Mucosa of stomach (tissue), 1 donor: ENCODE data around the gene MIOX.
"Not testable (repeated sequence)": the region's sequence is repeated elsewhere in the genome, so short reads cannot be mapped to it uniquely, and the experiment has no call there.

Source experiments
- H3K27me3 ChIP-seq: one replicate; pipeline ENCODE4 v1.7.0; 2013; ENCODE audit warnings: mild to moderate bottlenecking, low read length; ENCODE audit not compliant: control insufficient read depth, insufficient read depth
- H3K36me3 ChIP-seq: one replicate; pipeline ENCODE4 v1.7.0; 2013; ENCODE audit warnings: low read length; ENCODE audit not compliant: control insufficient read depth, insufficient read depth
- H3K4me1 ChIP-seq: one replicate; pipeline ENCODE4 v1.7.0; 2013; ENCODE audit warnings: mild to moderate bottlenecking, low read length; ENCODE audit not compliant: control insufficient read depth, insufficient read depth
- H3K4me3 ChIP-seq: one replicate; pipeline ENCODE4 v1.7.0; 2013; ENCODE audit warnings: low read length
- H3K9ac ChIP-seq: one replicate; pipeline ENCODE4 v1.7.0; 2013; ENCODE audit warnings: mild to moderate bottlenecking, low read length, moderate library complexity
- H3K9me3 ChIP-seq: one replicate; pipeline ENCODE4 v1.7.0; 2013; ENCODE audit warnings: mild to moderate bottlenecking, low read length, moderate library complexity; ENCODE audit not compliant: control insufficient read depth
- donor health status: Pancreatic carcinoma.

MIOX gene

DNA sequence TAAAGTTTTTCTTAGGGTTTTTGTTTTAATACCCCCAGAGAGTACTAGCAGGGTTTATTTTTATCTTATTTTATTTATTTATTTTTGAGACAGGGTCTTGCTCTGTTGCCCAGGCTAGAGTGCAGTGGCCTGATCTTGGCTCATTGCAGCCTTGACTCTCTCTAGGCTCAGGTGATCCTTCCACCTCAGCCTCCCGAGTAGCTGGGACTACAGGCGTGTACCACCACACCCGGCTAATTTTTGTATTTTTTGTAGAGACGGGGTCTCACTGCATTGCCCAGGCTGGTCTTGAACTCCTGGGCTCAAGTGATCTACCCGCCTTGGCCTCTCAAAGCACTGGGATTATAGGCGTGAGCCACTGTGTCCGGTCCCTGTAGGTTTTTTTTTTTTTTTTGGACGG is 33.5 kb downstream of the MIOX start:
- H3K9ac ChIP-seq, result not testable (repeated sequence)
- H3K36me3 ChIP-seq, result peaks cover 26% of the 10 kb centered on the region

DNA sequence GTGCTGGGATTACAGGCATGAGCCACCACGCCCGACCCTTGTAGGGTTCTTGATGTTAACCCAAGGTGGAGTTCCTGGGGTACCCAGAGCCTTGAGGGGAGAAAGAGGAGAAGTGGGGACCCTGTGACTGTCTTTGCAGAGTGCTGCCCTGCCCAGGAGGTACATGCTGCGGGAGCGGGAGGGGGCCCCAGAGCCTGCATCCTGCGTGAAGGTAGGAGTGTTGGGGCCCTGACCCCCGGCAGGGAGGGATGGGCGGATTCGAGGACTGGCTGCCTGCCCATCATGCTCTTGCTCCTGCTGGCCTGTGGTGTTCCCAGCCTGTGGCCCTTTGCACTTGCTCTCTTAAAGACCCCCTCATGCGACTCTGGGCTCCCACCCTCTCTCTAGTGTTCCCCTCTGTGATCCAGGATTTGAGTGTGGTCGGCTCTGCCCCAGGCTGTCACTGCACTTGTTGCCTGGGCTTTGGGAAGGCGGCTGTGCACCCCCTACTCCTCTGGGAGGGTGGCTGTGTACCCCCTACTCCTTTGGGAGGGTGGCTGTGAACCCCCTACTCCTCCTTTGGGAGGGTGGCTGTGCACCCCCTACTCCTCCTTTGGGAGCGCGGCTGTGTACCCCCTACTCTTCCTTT is 34.3 kb downstream of the MIOX start:
- Histone ChIP-seq H3K4me1 (peaks cover 24% of the 10 kb centered on the region), H3K27me3 (no peaks in the 10 kb centered on the region), H3K36me3 (peaks cover 26% of the 10 kb centered on the region), H3K9ac (no peak overlapping the region), H3K9me3 (no peaks in the 10 kb centered on the region), H3K4me3 (no peak overlapping the region)

More for the DNA sequence above, 33.5 kb downstream of the MIOX start:
- H3K4me1 ChIP-seq, result peaks cover 24% of the 10 kb centered on the region
- H3K9me3 ChIP-seq, H3K27me3 ChIP-seq, H3K4me3 ChIP-seq: not testable (repeated sequence)

DNA sequence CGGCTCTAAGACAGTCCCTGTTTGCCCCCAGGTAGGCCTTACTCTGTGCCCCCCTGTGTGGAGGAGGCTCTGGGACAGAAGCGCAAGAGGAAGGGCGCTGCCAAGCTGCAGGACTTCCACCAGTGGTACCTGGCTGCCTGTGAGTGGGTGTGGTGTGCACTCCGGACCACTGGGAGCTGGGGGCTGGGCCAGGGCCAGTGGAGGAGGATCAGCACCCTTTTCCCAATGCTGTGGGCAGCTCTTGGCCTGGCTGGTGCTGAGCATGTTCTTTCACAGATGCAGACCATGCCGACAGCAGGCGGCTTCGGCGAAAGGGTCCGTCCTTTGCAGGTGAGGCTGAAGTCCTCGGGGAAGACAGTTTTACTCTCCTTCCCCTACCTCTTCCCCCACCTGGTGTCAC is 35.1 kb downstream of the MIOX start:
- Histone ChIP-seq H3K4me1 (peaks cover 28% of the 10 kb centered on the region), H3K9me3 (no peaks in the 10 kb centered on the region), H3K27me3 (no peaks in the 10 kb centered on the region), H3K9ac (no peak overlapping the region), H3K4me3 (no peak overlapping the region), H3K36me3 (peaks cover 26% of the 10 kb centered on the region)

DNA sequence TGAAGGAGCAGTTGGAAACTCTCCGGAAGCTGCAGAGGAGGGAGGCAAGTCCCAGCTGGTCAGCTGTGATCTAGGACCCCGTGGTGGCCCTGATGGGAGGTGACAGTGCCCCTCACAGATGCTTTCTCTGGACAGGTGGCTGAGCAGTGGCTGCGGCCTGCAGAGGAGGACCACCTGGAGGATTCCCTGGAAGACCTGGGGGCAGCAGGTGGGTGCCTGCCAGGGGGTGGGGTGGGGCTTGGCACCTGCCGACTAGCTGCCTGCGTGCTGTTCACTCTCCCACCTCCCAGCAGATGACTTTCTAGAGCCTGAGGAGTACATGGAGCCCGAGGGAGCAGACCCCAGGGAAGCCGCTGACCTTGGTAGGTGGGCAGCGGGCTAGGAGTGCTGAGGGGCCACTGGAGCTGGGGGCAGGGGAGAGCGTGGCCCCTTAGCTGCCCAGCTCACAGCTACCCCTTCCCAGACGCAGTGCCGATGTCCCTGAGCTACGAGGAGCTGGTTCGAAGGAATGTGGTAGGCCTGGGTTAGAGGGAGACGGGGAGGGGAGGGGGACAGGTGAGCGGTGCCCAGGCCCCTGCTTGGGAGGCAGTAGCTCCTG is 35.6 kb downstream of the MIOX start:
- Histone ChIP-seq H3K36me3 (peaks cover 26% of the 10 kb centered on the region), H3K9ac (no peak overlapping the region), H3K4me3 (no peak overlapping the region), H3K4me1 (peaks cover 34% of the 10 kb centered on the region), H3K9me3 (no peaks in the 10 kb centered on the region), H3K27me3 (no peaks in the 10 kb centered on the region)

DNA sequence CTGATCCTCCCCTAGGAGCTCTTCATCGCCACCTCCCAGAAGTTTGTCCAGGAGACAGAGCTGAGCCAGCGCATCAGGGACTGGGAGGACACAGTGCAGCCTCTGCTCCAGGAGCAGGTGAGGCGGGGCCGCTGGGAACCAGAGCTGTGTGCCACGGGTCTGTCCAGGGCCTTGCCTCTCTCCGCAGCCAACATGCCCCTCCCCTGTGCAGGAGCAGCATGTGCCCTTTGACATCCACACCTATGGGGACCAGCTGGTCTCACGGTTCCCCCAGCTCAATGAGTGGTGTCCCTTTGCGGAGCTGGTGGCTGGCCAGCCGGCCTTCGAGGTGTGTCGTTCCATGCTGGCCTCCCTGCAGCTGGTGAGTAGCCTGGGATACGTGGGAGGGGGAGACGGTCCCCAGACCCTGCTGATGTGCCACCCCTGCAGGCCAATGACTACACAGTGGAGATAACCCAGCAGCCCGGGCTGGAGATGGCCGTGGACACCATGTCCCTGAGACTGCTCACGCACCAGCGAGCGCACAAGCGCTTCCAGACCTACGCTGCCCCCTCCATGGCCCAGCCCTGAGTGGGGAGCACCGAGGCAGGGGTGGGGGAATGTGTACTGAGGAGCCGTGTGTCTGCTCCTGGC is 36.3 kb downstream of the MIOX start:
- Histone ChIP-seq H3K36me3 (peaks cover 26% of the 10 kb centered on the region), H3K9ac (no peak overlapping the region), H3K27me3 (no peaks in the 10 kb centered on the region)

DNA sequence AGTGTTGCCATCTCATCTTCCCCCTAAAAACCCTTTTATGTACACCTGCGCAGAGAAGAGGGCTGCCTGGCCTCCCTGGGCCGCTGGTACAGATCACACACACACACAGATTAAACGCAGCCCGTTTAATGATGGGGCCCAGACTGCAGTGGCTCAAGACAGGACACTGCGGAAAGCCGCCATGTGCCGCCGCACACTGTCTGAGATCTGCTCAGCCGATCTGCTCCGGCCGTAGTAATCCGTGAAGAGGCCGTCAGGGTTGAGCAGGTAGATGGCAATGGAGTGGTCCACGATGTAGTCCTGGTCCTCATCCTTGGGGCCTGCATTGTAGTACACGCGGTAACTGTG is 36.8 kb downstream of the MIOX start:
- Histone ChIP-seq H3K27me3 (no peaks in the 10 kb centered on the region), H3K9ac (no peak overlapping the region), H3K36me3 (peaks cover 25% of the 10 kb centered on the region), H3K4me1 (peaks cover 36% of the 10 kb centered on the region), H3K4me3 (no peak overlapping the region), H3K9me3 (no peaks in the 10 kb centered on the region)

More for the DNA sequence above, 36.3 kb downstream of the MIOX start:
- Histone ChIP-seq H3K9me3 (no peaks in the 10 kb centered on the region), H3K4me3 (no peak overlapping the region), H3K4me1 (peaks cover 36% of the 10 kb centered on the region)

DNA sequence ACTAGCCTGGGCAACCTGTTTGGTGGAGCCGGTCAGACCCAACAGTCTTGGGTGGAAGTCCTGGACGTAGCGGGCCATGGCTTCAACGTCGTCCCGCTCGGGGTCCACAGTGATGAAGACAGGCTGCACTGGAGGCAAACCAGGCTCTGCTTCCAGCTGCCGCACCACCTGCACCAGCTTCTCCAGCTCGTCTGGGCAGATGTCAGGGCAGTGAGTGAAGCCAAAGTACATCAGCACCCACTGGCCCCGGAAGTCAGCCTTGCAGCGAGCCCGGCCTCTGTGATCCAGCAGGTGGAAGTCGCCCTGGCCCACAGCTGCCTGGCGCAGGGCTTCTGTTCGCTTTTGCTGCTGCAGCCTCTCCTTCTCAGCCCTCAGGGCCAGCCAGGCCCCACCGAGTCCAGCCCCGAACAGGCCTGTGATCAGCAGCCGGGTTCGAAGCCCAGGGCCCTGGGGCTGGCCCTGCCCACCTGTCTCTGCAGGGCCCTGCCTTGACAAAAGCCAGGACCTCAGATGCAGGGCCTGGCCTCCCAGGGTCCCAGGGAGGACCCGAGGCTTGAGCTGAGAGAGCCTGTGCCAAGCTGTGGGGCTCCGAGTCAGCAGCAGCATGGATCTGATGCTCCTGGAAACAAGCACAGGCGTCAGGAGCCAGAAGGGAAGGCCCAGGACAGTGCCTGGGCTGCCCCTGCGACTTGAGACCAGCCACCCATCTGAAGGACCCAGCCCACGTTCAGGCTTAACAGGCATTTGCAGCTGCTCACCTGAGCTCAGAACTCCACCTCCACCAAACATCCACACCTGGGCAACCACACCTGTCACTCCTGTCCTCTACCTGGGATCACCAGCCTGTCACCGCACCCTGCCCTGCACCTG is 37.4 kb downstream of the MIOX start:
- H3K9me3 ChIP-seq, result no peaks in the 10 kb centered on the region
- peak overlapping the region; percentile 50 for H3K4me3 ChIP-seq
- peaks cover 19% of the 10 kb centered on the region for H3K36me3 ChIP-seq
- H3K27me3 ChIP-seq, result no peaks in the 10 kb centered on the region
- H3K9ac ChIP-seq, result peak overlapping the region; percentile 70
- peaks cover 36% of the 10 kb centered on the region for H3K4me1 ChIP-seq

DNA sequence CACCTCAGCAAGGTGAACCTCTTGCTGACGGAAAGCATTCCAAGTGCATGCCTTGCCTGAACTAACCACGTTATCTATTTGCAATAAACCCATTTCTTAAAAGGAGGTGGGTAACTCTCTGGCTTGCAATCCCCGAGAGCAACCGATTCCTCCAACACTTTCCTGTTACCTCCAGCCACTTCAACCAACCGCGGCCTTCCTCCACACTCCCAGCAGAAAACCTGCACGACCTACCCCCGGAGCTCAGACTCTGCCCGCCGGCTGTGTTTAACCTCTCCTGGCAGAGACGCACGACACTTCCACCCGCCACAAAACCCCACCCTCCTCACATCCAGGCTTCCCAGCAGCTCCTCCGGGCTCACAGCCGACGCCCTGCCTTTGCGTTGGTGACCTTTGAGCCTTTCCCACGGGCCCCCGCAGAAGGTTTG is 38.0 kb downstream of the MIOX start:
- peak overlapping the region; percentile 70 for H3K9ac ChIP-seq
- no peaks in the 10 kb centered on the region for H3K27me3 ChIP-seq
- H3K4me3 ChIP-seq, result peak overlapping the region; percentile 50
- peaks cover 19% of the 10 kb centered on the region for H3K36me3 ChIP-seq
- peaks cover 39% of the 10 kb centered on the region for H3K4me1 ChIP-seq
- H3K9me3 ChIP-seq, result no peaks in the 10 kb centered on the region

DNA sequence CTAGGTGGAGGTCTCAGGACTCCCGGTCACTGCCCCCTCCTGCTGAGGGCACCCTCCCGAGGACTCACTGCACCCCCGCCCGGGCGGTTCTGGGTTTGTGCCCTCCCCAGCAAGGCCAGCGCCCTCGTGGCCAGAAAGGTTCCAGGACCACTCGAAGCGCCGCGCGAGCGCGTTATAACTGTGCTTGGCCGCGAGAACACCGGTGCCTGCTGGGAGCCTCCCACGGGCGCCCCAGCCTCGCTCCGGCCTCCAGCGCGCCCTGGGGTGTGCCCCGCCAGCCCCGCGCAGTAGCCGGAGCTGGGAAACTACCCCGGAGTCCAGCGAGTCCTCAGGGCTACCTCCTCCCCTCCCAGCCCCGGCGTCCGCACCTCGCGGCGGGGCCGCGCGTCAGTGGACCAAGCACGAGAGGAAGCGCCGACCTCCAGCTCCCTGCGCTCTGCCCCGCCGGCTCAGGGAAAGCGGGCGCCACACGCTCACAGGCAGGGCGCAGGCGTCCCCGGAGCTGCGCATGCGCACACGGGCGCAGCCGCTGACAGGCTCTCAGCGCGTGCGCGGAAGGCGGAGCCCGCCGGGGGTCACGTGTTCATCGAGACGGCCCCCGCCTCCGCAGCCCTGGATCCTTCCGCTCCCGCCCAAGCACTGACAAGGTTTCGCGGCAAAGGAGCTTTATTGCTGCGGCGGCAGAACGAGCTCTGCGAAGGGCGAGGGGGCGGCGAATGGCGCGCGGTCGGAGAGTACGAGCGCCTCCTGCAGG is 38.6 kb downstream of the MIOX start, which contains the start of gene SCO2:
SCO2 (minus strand) TSS at position 495 of the 754 bp plus-strand sequence. CDS start 1,187 bp downstream, outside the sequence.
- H3K9ac ChIP-seq, result peak within 1 kb of the TSS; percentile 70
- peaks cover 19% of the 10 kb centered on the region for H3K36me3 ChIP-seq
- peaks cover 41% of the 10 kb centered on the region for H3K4me1 ChIP-seq
- H3K4me3 ChIP-seq, result peak within 1 kb of the TSS; percentile 50
- H3K27me3 ChIP-seq, result no peaks in the 10 kb centered on the region
- no peaks in the 10 kb centered on the region for H3K9me3 ChIP-seq

DNA sequence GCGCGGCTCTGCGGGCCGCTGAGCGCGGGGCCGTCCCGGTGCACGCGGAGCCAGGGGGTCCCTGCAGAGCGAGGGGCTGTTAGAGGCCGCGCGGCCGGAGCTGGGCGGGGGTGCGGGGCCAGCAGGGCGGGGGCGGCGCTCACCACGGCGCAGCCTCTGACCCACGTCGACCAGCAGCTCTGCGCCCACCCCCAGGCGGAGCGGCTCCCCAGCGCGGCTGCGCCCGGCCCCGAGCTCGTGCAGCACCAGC is 39.1 kb downstream of the MIOX start:
- peak overlapping the region; percentile 70 for H3K9ac ChIP-seq

DNA sequence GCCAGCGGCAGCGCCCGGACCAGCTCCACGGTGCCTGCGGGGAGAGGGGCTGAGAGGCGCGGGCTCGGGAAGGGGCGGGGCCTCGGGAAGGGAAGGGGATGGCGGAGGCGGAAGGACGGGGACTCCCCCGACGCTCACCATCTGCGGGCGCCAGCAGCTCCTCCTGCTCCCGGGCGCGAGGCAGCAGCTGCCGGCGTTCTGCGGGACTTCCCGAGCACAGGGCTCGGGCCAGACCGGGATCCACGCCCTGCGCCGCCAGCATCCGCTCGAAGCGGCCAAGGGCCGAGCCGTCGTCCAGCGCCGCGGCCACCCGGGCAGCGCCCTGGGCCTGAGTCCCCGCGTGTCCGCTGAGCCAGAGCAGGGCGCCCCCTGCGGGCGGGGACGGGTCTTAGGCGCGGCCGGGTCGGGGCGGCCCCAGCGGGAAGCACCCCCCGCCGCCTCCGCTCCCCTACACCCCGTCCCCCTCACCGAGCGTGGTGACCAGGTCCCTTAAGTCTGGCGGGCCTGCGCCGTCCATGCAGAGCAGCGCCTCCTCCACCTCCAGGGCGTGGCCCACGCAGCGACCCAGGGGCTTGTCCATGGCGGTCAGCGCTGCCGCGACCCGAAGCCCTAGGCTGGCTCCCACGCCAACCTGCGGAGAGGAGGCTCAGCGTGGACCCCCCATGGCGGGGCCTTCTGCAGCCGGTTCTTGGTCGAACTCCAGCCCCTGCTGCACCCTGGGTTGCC is 39.6 kb downstream of the MIOX start:
- Histone ChIP-seq H3K36me3 (peaks cover 19% of the 10 kb centered on the region), H3K9ac (peak overlapping the region; percentile 70)

More for the DNA sequence above, 39.1 kb downstream of the MIOX start:
- H3K36me3 ChIP-seq, result peaks cover 19% of the 10 kb centered on the region
- H3K9me3 ChIP-seq, result no peaks in the 10 kb centered on the region
- no peak overlapping the region for H3K4me3 ChIP-seq
- H3K27me3 ChIP-seq, result no peaks in the 10 kb centered on the region
- H3K4me1 ChIP-seq, result peaks cover 47% of the 10 kb centered on the region

More for the DNA sequence above, 39.6 kb downstream of the MIOX start:
- Histone ChIP-seq H3K9me3 (no peaks in the 10 kb centered on the region), H3K4me3 (peak overlapping the region; percentile 63), H3K4me1 (peaks cover 51% of the 10 kb centered on the region), H3K27me3 (no peaks in the 10 kb centered on the region)
